ENCODE data around the gene NAIF1. TPM values are rescaled to one million over a fixed set of nuclear protein-coding genes. Genes with fewer than 3 reads are reported as not detected.

NAIF1 gene
- total RNA-seq, 1 experiment from 2014 or later = 11.0 TPM

DNA sequence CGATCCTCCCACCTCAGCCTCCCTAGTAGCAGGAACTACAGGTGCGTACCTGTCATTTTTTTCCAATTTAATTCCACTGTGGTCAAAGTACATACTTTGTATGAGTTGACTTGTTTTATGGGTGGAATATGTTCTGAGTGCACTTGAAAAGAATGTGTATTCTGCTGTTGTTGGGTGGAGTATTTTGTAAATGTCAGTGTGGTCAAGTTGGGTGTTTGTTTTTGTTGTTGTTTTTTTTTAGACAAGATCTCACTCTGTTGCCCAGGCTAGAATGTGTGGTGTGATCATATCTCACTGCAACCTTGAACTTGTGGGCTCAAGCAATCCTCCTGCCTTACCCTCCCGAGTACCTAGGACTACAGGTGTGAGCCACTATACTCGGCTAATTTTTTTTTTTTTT, 18.8 kb upstream of the NAIF1 start:
- H4K20me1 ChIP-seq (ENCODE audit: insufficient read depth) = 0 out of 2 replicates have a peak, but pooled peaks cover 4% of the 10 kb centered on the region
- ChIA-PET CTCF (interaction anchor here (0.8 kb wide), 1 partner anchor 31 kb away, joined by 3 read pairs; no protein-coding TSS in a partner anchor), RAD21 (ENCODE audit: low non-redundant PET in 1 of 2, low total read pairs in 2 of 2, uncharacterized antibody in 2 of 2, unreplicated experiment in 2 of 2) (no interaction called here), POLR2A (no interaction called here)
- no peak overlapping the region for H3K4me3 ChIP-seq (replicated peaks in 1 of 2; ENCODE audit: low read depth in 1 of 2, low read length in 2 of 2)
- intact Hi-C loops (cut with micrococcal nuclease) = loop anchor here (2.0 kb wide), 1 partner anchor 143 kb away; no protein-coding TSS in a partner anchor
- no TSS peak for BruUV-seq (replicated peaks)
- no peaks in the 10 kb centered on the region for H3K9me3 ChIP-seq (ENCODE audit: control insufficient read depth in 1 of 2, insufficient read depth in 1 of 2, low read depth in 1 of 2, low read length in 2 of 2)
- H3K9me2 ChIP-seq (ENCODE audit: insufficient read depth) = no peaks in the 10 kb centered on the region
- TF ChIP-seq EZH2phosphoT487 (IDR thresholded peaks at IDR 0.05; ENCODE audit: borderline replicate concordance) (no peak), TCF7L2 (IDR thresholded peaks at IDR 0.05; ENCODE audit: borderline replicate concordance, extremely low read depth, insufficient read depth, insufficient read length) (no peak), EZH2 (IDR thresholded peaks at IDR 0.05) (no peak), CBX3 (IDR thresholded peaks at IDR 0.05; ENCODE audit: low read depth) (no peak)
- TF ChIP-seq, protein P1, sequence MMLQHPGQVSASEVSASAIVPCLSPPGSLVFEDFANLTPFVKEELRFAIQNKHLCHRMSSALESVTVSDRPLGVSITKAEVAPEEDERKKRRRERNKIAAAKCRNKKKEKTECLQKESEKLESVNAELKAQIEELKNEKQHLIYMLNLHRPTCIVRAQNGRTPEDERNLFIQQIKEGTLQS (IDR thresholded peaks at IDR 0.05) = no peak
- H3K27ac ChIP-seq (ENCODE audit: low read depth, low read length) = no peak overlapping the region
- H3K9ac ChIP-seq (ENCODE audit: low read length) = no peak overlapping the region
- DNase-seq (ENCODE audit: low read depth, low spot score) = no peak
- H2AFZ ChIP-seq (ENCODE audit: low read depth, low read length, poor library complexity, severe bottlenecking) = no peak overlapping the region
- no peak overlapping the region for H3K4me2 ChIP-seq (ENCODE audit: low read length)
- H3K79me2 ChIP-seq (ENCODE audit: insufficient read depth, low read length) = peaks cover 75% of the 10 kb centered on the region
- no peak for ATAC-seq
- 0 out of 4 replicates have a peak, but pooled peaks cover 0 to 4% of the 10 kb centered on the region in 2 experiments for H3K36me3 ChIP-seq (ENCODE audit: control insufficient read depth in 1 of 2, insufficient read depth in 2 of 2, low read length in 2 of 2)
- no peaks in the 10 kb centered on the region for H3K27me3 ChIP-seq (ENCODE audit: insufficient read depth, low read length)
- H3K4me1 ChIP-seq (ENCODE audit: control insufficient read depth in 1 of 2, insufficient read depth in 2 of 2, low read length in 2 of 2) = peaks cover 21 to 28% of the 10 kb centered on the region in 2 experiments

DNA sequence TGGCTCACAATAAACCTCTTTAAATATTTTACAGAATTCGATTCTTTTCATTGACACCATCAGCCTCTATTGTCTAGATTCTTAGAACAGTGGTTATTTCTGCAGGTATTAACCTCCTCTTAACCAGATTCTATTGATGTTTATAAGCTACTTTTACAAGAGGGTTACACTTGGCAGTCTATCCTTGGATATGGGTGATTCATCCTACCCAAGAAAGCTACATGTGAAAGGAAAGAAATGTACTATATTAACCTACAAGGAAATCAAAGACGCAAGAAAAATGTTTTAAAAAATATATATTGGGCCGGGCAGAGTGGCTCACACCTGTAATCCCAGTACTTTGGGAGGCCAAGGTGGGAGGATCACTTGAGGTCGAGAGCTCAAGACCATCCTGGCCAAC, 17.6 kb upstream of the NAIF1 start:
- Histone ChIP-seq H3K9ac (ENCODE audit: low read length) (no peak overlapping the region), H3K27me3 (ENCODE audit: insufficient read depth, low read length) (no peaks in the 10 kb centered on the region), H3K9me3 (ENCODE audit: control insufficient read depth in 1 of 2, insufficient read depth in 1 of 2, low read depth in 1 of 2, low read length in 2 of 2) (no peaks in the 10 kb centered on the region), H2AFZ (ENCODE audit: low read depth, low read length, poor library complexity, severe bottlenecking) (no peak overlapping the region), H3K27ac (ENCODE audit: low read depth, low read length) (no peak overlapping the region), H3K4me3 (replicated peaks in 1 of 2; ENCODE audit: low read depth in 1 of 2, low read length in 2 of 2) (no peak overlapping the region), H3K4me2 (ENCODE audit: low read length) (no peak overlapping the region), H3K79me2 (ENCODE audit: insufficient read depth, low read length) (peaks cover 78% of the 10 kb centered on the region), H3K9me2 (ENCODE audit: insufficient read depth) (no peaks in the 10 kb centered on the region), H3K36me3 (ENCODE audit: control insufficient read depth in 1 of 2, insufficient read depth in 2 of 2, low read length in 2 of 2) (0 out of 4 replicates have a peak, but pooled peaks cover 0 to 4% of the 10 kb centered on the region in 2 experiments), H4K20me1 (ENCODE audit: insufficient read depth) (0 out of 2 replicates have a peak, but pooled peaks cover 4% of the 10 kb centered on the region), H3K4me1 (ENCODE audit: control insufficient read depth in 1 of 2, insufficient read depth in 2 of 2, low read length in 2 of 2) (peaks cover 32 to 40% of the 10 kb centered on the region in 2 experiments)
- no TSS peak for BruUV-seq (replicated peaks)
- RAD21 ChIA-PET (ENCODE audit: low non-redundant PET in 1 of 2, low total read pairs in 2 of 2, uncharacterized antibody in 2 of 2, unreplicated experiment in 2 of 2) = no interaction called here
- DNase-seq (ENCODE audit: low read depth, low spot score) (no peak), ATAC-seq (no peak)
- POLR2A ChIA-PET = no interaction called here
- CTCF ChIA-PET = interaction anchor here (0.9 kb wide), 1 partner anchor 9 kb away, joined by 3 read pairs; no protein-coding TSS in a partner anchor
- intact Hi-C loops (cut with micrococcal nuclease) = loop anchor here (2.0 to 5.0 kb wide), 2 partner anchors 47 to 142 kb away; no protein-coding TSS in a partner anchor
- TF ChIP-seq, protein P2, sequence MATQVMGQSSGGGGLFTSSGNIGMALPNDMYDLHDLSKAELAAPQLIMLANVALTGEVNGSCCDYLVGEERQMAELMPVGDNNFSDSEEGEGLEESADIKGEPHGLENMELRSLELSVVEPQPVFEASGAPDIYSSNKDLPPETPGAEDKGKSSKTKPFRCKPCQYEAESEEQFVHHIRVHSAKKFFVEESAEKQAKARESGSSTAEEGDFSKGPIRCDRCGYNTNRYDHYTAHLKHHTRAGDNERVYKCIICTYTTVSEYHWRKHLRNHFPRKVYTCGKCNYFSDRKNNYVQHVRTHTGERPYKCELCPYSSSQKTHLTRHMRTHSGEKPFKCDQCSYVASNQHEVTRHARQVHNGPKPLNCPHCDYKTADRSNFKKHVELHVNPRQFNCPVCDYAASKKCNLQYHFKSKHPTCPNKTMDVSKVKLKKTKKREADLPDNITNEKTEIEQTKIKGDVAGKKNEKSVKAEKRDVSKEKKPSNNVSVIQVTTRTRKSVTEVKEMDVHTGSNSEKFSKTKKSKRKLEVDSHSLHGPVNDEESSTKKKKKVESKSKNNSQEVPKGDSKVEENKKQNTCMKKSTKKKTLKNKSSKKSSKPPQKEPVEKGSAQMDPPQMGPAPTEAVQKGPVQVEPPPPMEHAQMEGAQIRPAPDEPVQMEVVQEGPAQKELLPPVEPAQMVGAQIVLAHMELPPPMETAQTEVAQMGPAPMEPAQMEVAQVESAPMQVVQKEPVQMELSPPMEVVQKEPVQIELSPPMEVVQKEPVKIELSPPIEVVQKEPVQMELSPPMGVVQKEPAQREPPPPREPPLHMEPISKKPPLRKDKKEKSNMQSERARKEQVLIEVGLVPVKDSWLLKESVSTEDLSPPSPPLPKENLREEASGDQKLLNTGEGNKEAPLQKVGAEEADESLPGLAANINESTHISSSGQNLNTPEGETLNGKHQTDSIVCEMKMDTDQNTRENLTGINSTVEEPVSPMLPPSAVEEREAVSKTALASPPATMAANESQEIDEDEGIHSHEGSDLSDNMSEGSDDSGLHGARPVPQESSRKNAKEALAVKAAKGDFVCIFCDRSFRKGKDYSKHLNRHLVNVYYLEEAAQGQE (IDR thresholded peaks at IDR 0.05; ENCODE audit: low read depth) = no peak
- TF ChIP-seq CBX3 (IDR thresholded peaks at IDR 0.05; ENCODE audit: low read depth) (no peak), EGR1 (IDR thresholded peaks at IDR 0.05; ENCODE audit: low read depth) (no peak), ZFX (IDR thresholded peaks at IDR 0.05) (no peak), SP1 (IDR thresholded peaks at IDR 0.05; ENCODE audit: low read depth) (no peak), CEBPB (IDR thresholded peaks at IDR 0.05; ENCODE audit: low read depth) (no peak), EZH2 (IDR thresholded peaks at IDR 0.05) (no peak), YY1 (IDR thresholded peaks at IDR 0.05; ENCODE audit: extremely low read depth, insufficient replicate concordance, low read depth, low read length) (no peak), ZNF274 (IDR thresholded peaks at IDR 0.05; ENCODE audit: low read depth, low read length) (no peak)
- TF ChIP-seq, protein P1 (IDR thresholded peaks at IDR 0.05) = no peak
- TF ChIP-seq, protein P3, sequence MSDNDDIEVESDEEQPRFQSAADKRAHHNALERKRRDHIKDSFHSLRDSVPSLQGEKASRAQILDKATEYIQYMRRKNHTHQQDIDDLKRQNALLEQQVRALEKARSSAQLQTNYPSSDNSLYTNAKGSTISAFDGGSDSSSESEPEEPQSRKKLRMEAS (IDR thresholded peaks at IDR 0.05) = no peak

All from HCT116 (cell line).